GM23338 (cell line): Measurements from ENCODE around the gene RBM48.

Experiments
- CTCF ChIP-seq, 2 experiments: fragments of 200-600 bp in 1 of 2; sonication (generic) in 1 of 2; conservative IDR thresholded peaks; 2 replicates each; pipeline versions ENCODE4 v1.5.1 to v1.6.1; 2016 to 2017; ENCODE audit warnings: antibody characterized with exemption in 2 of 2, low read depth in 2 of 2, mild to moderate bottlenecking in 2 of 2, moderate library complexity in 1 of 2
- EZH2 ChIP-seq: fragments of 200-600 bp; sonication (generic); IDR thresholded peaks from one replicate; pipeline ENCODE4 v1.8.0; 2017; ENCODE audit warnings: antibody characterized with exemption, mild to moderate bottlenecking, low read depth; ENCODE audit not compliant: unreplicated experiment
- EZH2phosphoT487 ChIP-seq: fragments of 200-600 bp; sonication (generic); IDR thresholded peaks from one replicate; pipeline ENCODE4 v1.8.1; 2018; ENCODE audit warnings: antibody characterized with exemption; ENCODE audit not compliant: unreplicated experiment

- no peak for TF ChIP-seq CTCF (conservative IDR thresholded peaks at IDR 0.05; ENCODE audit: low read depth in 2 of 2)
- TF ChIP-seq EZH2: no peak
- TF ChIP-seq EZH2phosphoT487: no peak
Measured at GRCh38 chr7:92560602-92561001, 32.0 kb downstream of the RBM48 start.
